HG02623 (cell line): ENCODE measurements around the gene COP1.

Experiments
- ATAC-seq: cut with Tn5 transposase; IDR thresholded peaks from one replicate; pipeline ENCODE4 v1.9.1; 2021; ENCODE audit warnings: moderate library complexity; ENCODE audit not compliant: unreplicated experiment

COP1 gene

DNA sequence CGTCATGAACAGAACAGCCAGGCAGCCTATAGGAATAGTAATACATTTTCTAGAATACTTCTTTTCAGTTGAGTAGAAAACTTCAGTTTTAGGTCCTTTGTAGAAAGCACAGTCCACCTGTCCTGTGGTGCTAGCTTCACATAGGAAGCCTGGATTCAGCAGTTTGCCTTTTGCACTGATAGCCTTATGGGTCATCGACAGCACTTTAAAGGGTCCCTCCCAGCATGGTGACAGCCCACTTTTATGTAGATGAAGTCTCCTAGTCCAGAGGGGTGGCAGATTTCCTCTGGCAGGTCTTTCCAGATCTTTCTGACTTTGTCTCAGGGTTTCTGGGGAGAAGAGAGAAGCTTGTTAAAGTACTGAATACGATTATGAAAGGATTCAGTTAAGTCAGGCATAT is 302.3 kb downstream of the COP1 start:
- ATAC-seq = no peak

DNA sequence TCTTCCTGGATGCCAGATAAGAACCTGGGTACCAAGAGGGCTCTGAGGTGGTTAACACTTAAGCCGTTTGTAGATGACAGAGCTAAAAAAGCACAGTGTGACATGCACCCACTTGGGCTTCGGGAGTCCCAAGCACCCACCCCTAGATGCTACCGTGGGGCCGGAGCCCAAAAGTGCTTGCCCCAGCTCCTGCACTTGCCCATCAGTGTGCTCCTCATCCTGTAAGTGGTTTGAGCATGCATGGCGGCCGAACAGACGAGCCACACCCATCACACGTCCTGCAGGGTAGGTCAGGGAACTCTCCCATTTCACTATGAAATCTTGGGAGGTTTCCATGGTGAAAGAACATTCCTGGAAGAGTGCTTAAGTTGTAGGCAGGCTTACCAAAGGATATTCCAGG is 304.8 kb downstream of the COP1 start:
- no peak for ATAC-seq

DNA sequence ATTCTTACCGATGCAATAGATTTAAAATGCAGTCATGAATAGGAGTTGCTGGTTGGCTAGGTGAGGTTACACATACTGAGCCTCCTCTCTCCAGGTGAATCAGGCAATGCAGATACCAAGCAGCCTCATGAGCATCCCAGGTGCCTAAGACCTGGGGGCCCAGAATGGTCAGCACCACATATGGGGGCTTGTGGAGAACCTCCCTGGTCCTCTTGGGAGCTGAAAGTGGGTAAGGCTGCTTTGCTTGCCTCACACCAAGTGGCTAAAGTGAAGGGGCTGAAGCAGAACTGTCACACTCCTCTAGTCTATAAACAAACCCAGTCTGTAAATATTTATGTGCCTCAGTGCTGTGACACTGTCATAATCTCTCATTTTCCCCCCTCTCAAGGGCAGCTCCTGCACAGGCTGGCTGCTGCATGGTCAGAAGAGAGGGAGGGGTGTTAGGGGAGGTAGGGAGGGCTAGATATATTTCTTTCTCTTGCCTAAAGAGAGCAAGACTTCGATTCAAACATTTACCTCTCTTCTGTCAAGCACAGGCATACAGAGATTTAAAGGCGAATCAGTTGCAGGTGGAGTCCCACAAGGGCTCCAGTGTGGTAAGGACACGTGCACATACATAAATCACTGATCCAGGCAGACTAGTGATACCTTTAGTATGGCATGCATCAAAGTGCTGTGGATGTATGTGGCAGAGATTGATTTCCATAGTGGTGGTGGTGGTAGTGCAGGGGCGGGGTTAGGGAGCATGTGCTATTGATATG is 305.8 kb downstream of the COP1 start:
- no peak for ATAC-seq

DNA sequence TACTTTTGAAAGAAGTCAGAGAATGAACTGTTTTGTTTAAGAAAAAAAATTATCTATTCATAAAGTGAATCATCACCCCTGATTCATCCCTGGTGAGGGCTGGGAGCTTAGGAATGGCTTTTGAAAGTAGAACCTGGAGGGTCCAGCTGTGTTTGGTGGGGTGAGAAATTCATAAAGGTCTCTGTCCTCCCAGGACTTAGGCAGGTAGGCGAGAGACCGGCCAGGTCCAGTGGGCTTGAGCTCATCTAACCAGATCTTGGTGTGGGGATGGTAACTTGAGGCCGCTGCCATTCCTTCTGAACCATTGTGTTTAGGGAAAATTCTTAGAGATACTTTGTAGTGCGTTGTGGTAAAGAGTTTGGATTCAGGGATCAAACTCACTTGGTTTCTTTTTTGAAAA is 306.9 kb downstream of the COP1 start:
- ATAC-seq = no peak

DNA sequence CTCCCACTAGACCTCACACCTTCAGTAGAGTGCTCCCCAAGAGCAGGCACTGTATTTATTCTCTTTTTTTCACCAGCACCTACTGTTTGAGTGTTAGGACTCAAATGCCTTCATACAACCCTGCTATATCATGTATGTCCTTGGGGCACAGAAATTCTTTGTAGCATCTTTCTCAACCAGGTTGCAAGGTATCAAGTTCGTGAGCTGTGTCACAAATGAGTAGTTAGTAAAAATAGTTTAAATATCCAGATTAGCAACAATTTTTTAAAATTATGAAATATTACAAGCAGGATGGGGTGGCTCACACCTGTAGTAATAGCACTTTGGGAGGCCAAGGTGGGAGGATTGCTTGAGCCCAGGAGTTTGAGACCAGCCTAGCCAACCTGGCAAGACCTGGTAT is 311.1 kb downstream of the COP1 start:
- ATAC-seq = no peak
